Left ventricle myocardium inferior (tissue), 1 donor: ENCODE measurements around the gene INPPL1. TPM values are rescaled to one million over a fixed set of nuclear protein-coding genes. Genes with fewer than 3 reads are reported as not detected.

Source experiments
- DNase-seq: peaks from one replicate; pipeline ENCODE4 v3.0.0-alpha.2; 2020
- H3K27ac ChIP-seq: fragments of 200-600 bp; replicated peaks from 2 replicates; pipeline ENCODE4 v1.8.0; 2021
- H3K27me3 ChIP-seq: fragments of 200-600 bp; 2 replicates; pipeline ENCODE4 v1.8.0; 2021; ENCODE audit warnings: low read depth
- H3K36me3 ChIP-seq: fragments of 200-600 bp; 2 replicates; pipeline ENCODE4 v1.8.0; 2021
- H3K4me1 ChIP-seq: fragments of 200-600 bp; 2 replicates; pipeline ENCODE4 v1.8.0; 2021
- H3K4me3 ChIP-seq: fragments of 200-600 bp; 2 replicates; pipeline ENCODE4 v1.8.0; 2021; ENCODE audit warnings: mild to moderate bottlenecking, moderate library complexity
- H3K9me3 ChIP-seq: fragments of 200-600 bp; replicated peaks from 2 replicates; pipeline ENCODE4 v1.8.0; 2021
- intact Hi-C: fragments of 100-400 bp; cut with micrococcal nuclease; formaldehyde crosslinking; loops from one replicate; pipeline ENCODE4 v1.11.0; 2022
- total RNA-seq: library from RNA; stranded (reverse); fragmentation: NEBNext Ultra II Directional; extraction: Animal tissue kit (Norgen Biotek cat#: 25700); gene quantifications from one replicate; pipeline ENCODE4 v1.2.1, GENCODE V29; 2021
- TF ChIP-seq, protein P1 (sequence below): fragments of 200-600 bp; IDR thresholded peaks from 2 replicates; pipeline ENCODE4 v1.8.0; 2021; ENCODE audit warnings: antibody characterized with exemption, mild to moderate bottlenecking, borderline replicate concordance
- donor health status: DM: no; HTN: yes; CAD: no; lungs with severe emphysema.

The INPPL1 gene
- total RNA-seq, 1 donor from 2014 or later = 115 TPM

GRCh38 chr11:72250661-72251464, 26.3 kb downstream of the INPPL1 start:
- Histone ChIP-seq H3K9me3 (no peaks in the 10 kb centered on the region), H3K27me3 (peaks cover 83% of the 10 kb centered on the region), H3K4me3 (no peak overlapping the region), H3K36me3 (no peaks in the 10 kb centered on the region), H3K4me1 (no peaks in the 10 kb centered on the region), H3K27ac (no peak overlapping the region)
- no peak for DNase-seq
- TF ChIP-seq, protein P1, sequence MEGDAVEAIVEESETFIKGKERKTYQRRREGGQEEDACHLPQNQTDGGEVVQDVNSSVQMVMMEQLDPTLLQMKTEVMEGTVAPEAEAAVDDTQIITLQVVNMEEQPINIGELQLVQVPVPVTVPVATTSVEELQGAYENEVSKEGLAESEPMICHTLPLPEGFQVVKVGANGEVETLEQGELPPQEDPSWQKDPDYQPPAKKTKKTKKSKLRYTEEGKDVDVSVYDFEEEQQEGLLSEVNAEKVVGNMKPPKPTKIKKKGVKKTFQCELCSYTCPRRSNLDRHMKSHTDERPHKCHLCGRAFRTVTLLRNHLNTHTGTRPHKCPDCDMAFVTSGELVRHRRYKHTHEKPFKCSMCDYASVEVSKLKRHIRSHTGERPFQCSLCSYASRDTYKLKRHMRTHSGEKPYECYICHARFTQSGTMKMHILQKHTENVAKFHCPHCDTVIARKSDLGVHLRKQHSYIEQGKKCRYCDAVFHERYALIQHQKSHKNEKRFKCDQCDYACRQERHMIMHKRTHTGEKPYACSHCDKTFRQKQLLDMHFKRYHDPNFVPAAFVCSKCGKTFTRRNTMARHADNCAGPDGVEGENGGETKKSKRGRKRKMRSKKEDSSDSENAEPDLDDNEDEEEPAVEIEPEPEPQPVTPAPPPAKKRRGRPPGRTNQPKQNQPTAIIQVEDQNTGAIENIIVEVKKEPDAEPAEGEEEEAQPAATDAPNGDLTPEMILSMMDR = no peak
- intact Hi-C loops = no loop called here

DNA sequence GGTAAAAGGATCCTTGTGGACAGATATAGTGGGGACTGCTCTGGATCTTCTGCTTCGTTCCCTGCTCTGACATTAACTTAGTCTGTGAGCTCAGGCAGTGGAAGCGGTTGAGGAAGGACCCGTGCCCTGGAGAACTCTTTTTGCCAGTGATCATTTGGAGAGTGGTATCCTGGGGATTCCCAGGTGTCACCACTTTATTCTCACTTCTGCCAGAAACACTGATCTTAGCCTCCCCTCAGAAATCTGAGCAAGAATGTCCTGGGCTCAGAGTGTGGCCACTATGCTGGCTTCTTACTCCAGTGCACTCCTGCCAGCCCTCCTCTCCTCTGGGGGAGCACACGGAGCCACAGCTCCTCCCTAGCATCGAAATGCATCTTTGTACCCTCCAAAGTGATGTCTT, 27.0 kb downstream of the INPPL1 start:
- H3K27me3 ChIP-seq = peaks cover 76% of the 10 kb centered on the region
- H3K36me3 ChIP-seq = no peaks in the 10 kb centered on the region
- H3K4me3 ChIP-seq = no peak overlapping the region
- no peak overlapping the region for H3K27ac ChIP-seq
- no peaks in the 10 kb centered on the region for H3K4me1 ChIP-seq
- H3K9me3 ChIP-seq = no peaks in the 10 kb centered on the region
- TF ChIP-seq, protein P1 = no peak
- intact Hi-C loops = no loop called here
- DNase-seq = no peak

DNA sequence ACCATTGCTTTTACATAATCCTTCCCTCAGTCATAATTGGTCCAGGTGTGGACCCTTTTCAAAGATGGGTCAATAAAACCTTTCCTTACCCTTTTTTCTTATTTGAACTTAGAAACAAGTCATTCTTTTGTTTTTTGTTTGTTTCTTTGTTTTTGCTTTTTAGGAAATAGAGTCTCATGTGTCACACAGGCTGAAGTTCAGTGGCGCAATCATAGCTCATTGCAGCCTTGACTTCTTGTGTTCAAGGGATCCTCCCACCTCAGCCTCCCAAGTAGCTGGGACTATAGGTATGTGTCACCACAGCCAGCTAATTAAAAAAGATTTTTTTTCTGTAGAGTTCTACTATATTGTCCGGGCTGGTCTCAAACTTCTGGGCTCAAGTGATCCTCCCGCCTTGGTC, 28.8 kb downstream of the INPPL1 start:
- H3K4me3 ChIP-seq = no peak overlapping the region
- no peak overlapping the region for H3K27ac ChIP-seq
- H3K4me1 ChIP-seq = no peaks in the 10 kb centered on the region
- H3K27me3 ChIP-seq = peaks cover 58% of the 10 kb centered on the region
- intact Hi-C loops = no loop called here
- H3K9me3 ChIP-seq = no peaks in the 10 kb centered on the region
- TF ChIP-seq, protein P1 = no peak
- H3K36me3 ChIP-seq = no peaks in the 10 kb centered on the region
- no peak for DNase-seq

GRCh38 chr11:72254299-72254993, 29.9 kb downstream of the INPPL1 start:
- Histone ChIP-seq H3K27ac (no peak overlapping the region), H3K9me3 (no peaks in the 10 kb centered on the region), H3K36me3 (no peaks in the 10 kb centered on the region), H3K4me1 (no peaks in the 10 kb centered on the region), H3K27me3 (peaks cover 48% of the 10 kb centered on the region), H3K4me3 (no peak overlapping the region)
- intact Hi-C loops = no loop called here
- TF ChIP-seq, protein P1 = no peak
- no peak for DNase-seq

- intact Hi-C loops = no loop called here
- no peak overlapping the region for H3K4me3 ChIP-seq
- TF ChIP-seq, protein P1 = no peak
Measured at GRCh38 chr11:72257570-72257969, 33.0 kb downstream of the INPPL1 start.

More at GRCh38 chr11:72257570-72257969, 33.0 kb downstream of the INPPL1 start:
- Histone ChIP-seq H3K27ac (no peak overlapping the region), H3K36me3 (no peaks in the 10 kb centered on the region), H3K4me1 (no peaks in the 10 kb centered on the region), H3K9me3 (no peaks in the 10 kb centered on the region), H3K27me3 (peaks cover 45% of the 10 kb centered on the region)
- DNase-seq = no peak
